Hepatocyte (in vitro differentiated cells): Measurements from ENCODE around the gene BEX3. TPM values are rescaled to one million over a fixed set of nuclear protein-coding genes. Genes with fewer than 3 reads are reported as not detected.
"Not testable (repeated sequence)": the region's sequence is repeated elsewhere in the genome, so short reads cannot be mapped to it uniquely, and the experiment has no call there.

Experiments
- DNase-seq: peaks from one replicate; pipeline ENCODE4 v3.0.0-alpha.2; 2016; ENCODE audit warnings: low spot score
- H2AFZ ChIP-seq: fragments of 200-600 bp; sonication (generic); 2 replicates; pipeline ENCODE4 v1.6.0; 2016; ENCODE audit warnings: antibody characterized with exemption, mild to moderate bottlenecking
- H3K27ac ChIP-seq: fragments of 200-600 bp; sonication (generic); 2 replicates; pipeline ENCODE4 v1.5.1; 2016; ENCODE audit warnings: mild to moderate bottlenecking
- H3K27me3 ChIP-seq: fragments of 200-600 bp; sonication (generic); 2 replicates; pipeline ENCODE4 v1.6.1; 2016
- H3K36me3 ChIP-seq: fragments of 200-600 bp; sonication (generic); replicated peaks from 2 replicates; pipeline ENCODE4 v1.5.1; 2016; ENCODE audit warnings: low read depth; ENCODE audit not compliant: insufficient read depth
- H3K4me1 ChIP-seq: fragments of 200-600 bp; sonication (generic); 2 replicates; pipeline ENCODE4 v1.5.1; 2016; ENCODE audit warnings: mild to moderate bottlenecking, moderate library complexity; ENCODE audit not compliant: insufficient read depth
- H3K4me2 ChIP-seq: fragments of 200-600 bp; sonication (generic); 2 replicates; pipeline ENCODE4 v1.6.0; 2016
- H3K4me3 ChIP-seq: fragments of 200-600 bp; sonication (generic); 2 replicates; pipeline ENCODE4 v1.5.1; 2016; ENCODE audit warnings: mild to moderate bottlenecking
- H3K79me2 ChIP-seq: fragments of 200-600 bp; sonication (generic); 2 replicates; pipeline ENCODE4 v1.6.0; 2017; ENCODE audit warnings: mild to moderate bottlenecking
- H3K9me2 ChIP-seq: fragments of 200-600 bp; sonication (generic); replicated peaks from 2 replicates; pipeline ENCODE4 v1.6.0; 2017; ENCODE audit warnings: mild to moderate bottlenecking; ENCODE audit not compliant: insufficient read depth
- H3K9me3 ChIP-seq: fragments of 200-600 bp; sonication (generic); 2 replicates; pipeline ENCODE4 v1.5.1; 2016; ENCODE audit warnings: low read depth, mild to moderate bottlenecking
- H4K20me1 ChIP-seq: fragments of 200-600 bp; sonication (generic); 2 replicates; pipeline ENCODE4 v1.6.0; 2016; ENCODE audit warnings: mild to moderate bottlenecking; ENCODE audit not compliant: insufficient read depth, poor library complexity, severe bottlenecking
- EZH2 ChIP-seq: fragments of 200-600 bp; sonication (generic); IDR thresholded peaks from 2 replicates; pipeline ENCODE4 v1.6.1; 2016; ENCODE audit warnings: antibody characterized with exemption, mild to moderate bottlenecking, borderline replicate concordance
- EZH2phosphoT487 ChIP-seq: fragments of 200-600 bp; sonication (generic); IDR thresholded peaks from one replicate; pipeline ENCODE4 v1.6.1; 2018; ENCODE audit warnings: antibody characterized with exemption, mild to moderate bottlenecking, low read depth, moderate library complexity; ENCODE audit not compliant: unreplicated experiment, severe bottlenecking
- WGBS: methylation state at CpG from one replicate; pipeline ENCODE4 v1.1.6; 2016; ENCODE audit warnings: low lambda C conversion rate; ENCODE audit errors: missing lambda C conversion rate; 5-methylcytosine and 5-hydroxymethylcytosine counted together
- polyA plus RNA-seq: library from polyadenylated mRNA; unstranded; fragments of >200 nt; fragmentation: Nextera tagmentation; extraction: Ambion mirVana; gene quantifications from 2 replicates; pipeline ENCODE4 v1.2.1, GENCODE V29; 2016
- total RNA-seq: library from RNA; depleted of rRNA; stranded (reverse); fragments of >200 nt; gene quantifications from 2 replicates; pipeline ENCODE4 v1.2.3, GENCODE V29; 2014
- TF ChIP-seq, protein P1 (sequence below): fragments of 200-600 bp; sonication (generic); IDR thresholded peaks from 2 replicates; pipeline ENCODE4 v1.5.1; 2016; ENCODE audit warnings: antibody characterized with exemption, mild to moderate bottlenecking; ENCODE audit not compliant: poor library complexity

Gene BEX3
- total and polyA plus RNA-seq, 2 experiments from 2014 or later: 271 to 506 TPM

DNA sequence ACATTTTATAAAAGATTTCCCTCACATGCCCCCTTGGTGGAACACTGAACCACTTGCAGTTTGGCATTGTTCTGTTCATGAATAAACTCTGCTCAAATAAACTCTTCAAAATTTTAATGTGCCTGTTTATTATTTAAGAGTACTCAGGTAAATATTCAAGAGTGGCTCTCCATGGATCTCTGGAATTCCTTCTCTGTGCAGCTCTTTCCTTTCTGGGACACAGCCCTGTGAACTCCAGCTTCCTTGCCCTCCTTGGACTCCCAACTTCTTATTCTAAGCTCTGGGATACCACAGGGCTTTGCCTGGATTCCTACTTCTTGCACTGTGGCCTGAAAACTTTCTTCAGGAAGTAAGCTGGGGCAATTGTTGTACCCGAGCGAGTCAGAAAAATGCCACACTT lies 8.3 kb downstream of the BEX3 start:
- Histone ChIP-seq H3K4me1 (no peaks in the 10 kb centered on the region), H3K27me3 (no peaks in the 10 kb centered on the region)

DNA sequence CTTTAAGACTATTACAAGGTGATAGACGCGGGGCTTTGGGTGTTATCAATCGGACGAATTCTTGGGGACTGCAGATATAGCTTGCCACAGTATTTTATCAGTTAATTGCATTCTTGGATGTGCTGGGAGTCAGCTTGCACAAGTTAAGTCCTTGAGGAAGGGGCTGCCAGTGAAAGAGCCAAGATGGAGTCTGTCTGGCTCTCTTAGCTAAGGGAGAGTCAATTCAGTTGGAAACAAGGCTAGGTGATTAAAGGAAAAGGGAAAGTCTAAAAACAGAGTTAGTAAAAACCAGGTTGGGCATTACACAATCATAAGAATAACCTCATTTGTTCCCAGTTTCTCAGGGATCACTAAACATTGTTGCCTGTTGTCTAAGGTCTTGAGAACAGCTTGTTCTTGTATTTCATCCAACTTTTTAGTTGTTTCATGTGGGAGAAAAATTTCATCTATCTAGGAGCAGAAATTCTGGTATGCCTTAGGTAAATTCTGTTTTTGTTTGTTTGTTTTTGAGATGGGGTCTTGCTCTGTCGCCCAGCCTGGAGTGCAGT lies 9.0 kb downstream of the BEX3 start:
- H3K9me3 ChIP-seq, H2AFZ ChIP-seq, H3K4me2 ChIP-seq, H3K4me3 ChIP-seq, H3K36me3 ChIP-seq, H4K20me1 ChIP-seq, H3K79me2 ChIP-seq, H3K27me3 ChIP-seq, DNase-seq, H3K9me2 ChIP-seq, H3K27ac ChIP-seq, H3K4me1 ChIP-seq: not testable (repeated sequence)
- WGBS: 49% methylated on average over 5 of the region's 5 CpGs

More for the DNA sequence above, 8.3 kb downstream of the BEX3 start:
- H3K27ac ChIP-seq: peak overlapping the region; percentile 40
- no peaks in the 10 kb centered on the region for H4K20me1 ChIP-seq
- no peak overlapping the region for H3K4me2 ChIP-seq
- no peak overlapping the region for H2AFZ ChIP-seq
- H3K79me2 ChIP-seq: no peaks in the 10 kb centered on the region
- H3K9me2 ChIP-seq: no peaks in the 10 kb centered on the region
- H3K9me3 ChIP-seq: no peaks in the 10 kb centered on the region
- no peak for TF ChIP-seq EZH2
- no peak for TF ChIP-seq EZH2phosphoT487
- TF ChIP-seq, protein P1, sequence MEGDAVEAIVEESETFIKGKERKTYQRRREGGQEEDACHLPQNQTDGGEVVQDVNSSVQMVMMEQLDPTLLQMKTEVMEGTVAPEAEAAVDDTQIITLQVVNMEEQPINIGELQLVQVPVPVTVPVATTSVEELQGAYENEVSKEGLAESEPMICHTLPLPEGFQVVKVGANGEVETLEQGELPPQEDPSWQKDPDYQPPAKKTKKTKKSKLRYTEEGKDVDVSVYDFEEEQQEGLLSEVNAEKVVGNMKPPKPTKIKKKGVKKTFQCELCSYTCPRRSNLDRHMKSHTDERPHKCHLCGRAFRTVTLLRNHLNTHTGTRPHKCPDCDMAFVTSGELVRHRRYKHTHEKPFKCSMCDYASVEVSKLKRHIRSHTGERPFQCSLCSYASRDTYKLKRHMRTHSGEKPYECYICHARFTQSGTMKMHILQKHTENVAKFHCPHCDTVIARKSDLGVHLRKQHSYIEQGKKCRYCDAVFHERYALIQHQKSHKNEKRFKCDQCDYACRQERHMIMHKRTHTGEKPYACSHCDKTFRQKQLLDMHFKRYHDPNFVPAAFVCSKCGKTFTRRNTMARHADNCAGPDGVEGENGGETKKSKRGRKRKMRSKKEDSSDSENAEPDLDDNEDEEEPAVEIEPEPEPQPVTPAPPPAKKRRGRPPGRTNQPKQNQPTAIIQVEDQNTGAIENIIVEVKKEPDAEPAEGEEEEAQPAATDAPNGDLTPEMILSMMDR: no peak
- H3K36me3 ChIP-seq: no peaks in the 10 kb centered on the region
- 54% methylated on average over 2 of the region's 2 CpGs for WGBS
- DNase-seq: no peak
- H3K4me3 ChIP-seq: no peak overlapping the region

DNA sequence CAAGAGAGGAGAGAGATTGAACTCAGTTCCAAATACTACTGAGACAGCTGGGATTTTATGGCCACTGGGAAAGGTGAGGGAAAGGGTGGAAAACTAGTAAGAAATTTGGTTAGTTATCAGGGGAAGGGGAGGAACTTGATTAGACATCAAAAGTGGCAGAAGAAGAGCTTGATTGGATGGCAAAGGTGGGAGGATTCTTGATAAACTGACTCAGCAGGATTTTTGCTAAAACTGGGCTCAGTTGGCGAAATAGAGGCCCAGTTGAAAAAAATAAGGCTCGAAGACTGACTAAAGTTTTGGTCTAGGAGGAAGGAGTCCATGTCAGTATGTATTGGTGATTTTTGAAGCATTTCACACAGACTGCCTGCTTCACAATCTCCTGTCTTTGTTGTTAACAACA lies 10.0 kb downstream of the BEX3 start:
- no peak overlapping the region for H2AFZ ChIP-seq
- no peak overlapping the region for H3K4me3 ChIP-seq
- DNase-seq: no peak
- no peak overlapping the region for H3K4me2 ChIP-seq
- TF ChIP-seq, protein P1: no peak
- TF ChIP-seq EZH2: no peak
- TF ChIP-seq EZH2phosphoT487: no peak
- H3K36me3 ChIP-seq: no peaks in the 10 kb centered on the region
- H3K9me3 ChIP-seq: no peaks in the 10 kb centered on the region
- H3K27me3 ChIP-seq: no peaks in the 10 kb centered on the region
- no peaks in the 10 kb centered on the region for H4K20me1 ChIP-seq
- H3K9me2 ChIP-seq: no peaks in the 10 kb centered on the region
- no peaks in the 10 kb centered on the region for H3K79me2 ChIP-seq
- no peak overlapping the region for H3K27ac ChIP-seq
- no peaks in the 10 kb centered on the region for H3K4me1 ChIP-seq
- WGBS: 83% methylated on average over 2 of the region's 2 CpGs

DNA sequence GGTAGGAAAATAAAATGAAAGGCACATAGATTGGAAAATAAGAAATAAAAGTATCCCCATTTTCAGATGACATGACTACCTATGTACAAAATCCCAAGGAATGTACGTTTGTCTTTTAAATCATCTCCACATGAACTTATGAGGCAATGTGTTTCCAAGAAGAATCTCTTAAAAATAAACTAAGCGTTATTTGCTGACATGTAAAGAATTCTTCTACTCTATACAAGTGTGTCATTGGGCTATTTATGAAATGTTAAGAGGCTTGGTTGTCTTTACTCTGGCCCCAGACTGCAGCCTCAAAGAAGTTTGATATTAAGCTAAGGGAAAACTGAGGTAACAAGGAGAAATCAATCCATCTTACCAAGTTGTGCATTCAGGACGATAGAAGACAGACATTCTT lies 17.1 kb downstream of the BEX3 start:
- no peak overlapping the region for H3K4me2 ChIP-seq
- H4K20me1 ChIP-seq: no peaks in the 10 kb centered on the region
- H2AFZ ChIP-seq: no peak overlapping the region
- no peaks in the 10 kb centered on the region for H3K4me1 ChIP-seq
- no peak overlapping the region for H3K27ac ChIP-seq
- H3K27me3 ChIP-seq: no peaks in the 10 kb centered on the region
- 70% methylated on average over 3 of the region's 3 CpGs for WGBS
- no peaks in the 10 kb centered on the region for H3K9me2 ChIP-seq
- no peak for TF ChIP-seq EZH2phosphoT487
- TF ChIP-seq EZH2: no peak
- TF ChIP-seq, protein P1: no peak
- H3K9me3 ChIP-seq: no peaks in the 10 kb centered on the region
- DNase-seq: no peak
- no peaks in the 10 kb centered on the region for H3K79me2 ChIP-seq
- H3K36me3 ChIP-seq: no peaks in the 10 kb centered on the region
- H3K4me3 ChIP-seq: no peak overlapping the region
